GM18498 (cell line): ENCODE measurements around the gene OR10A2.
"Not testable (repeated sequence)": the region's sequence is repeated elsewhere in the genome, so short reads cannot be mapped to it uniquely, and the experiment has no call there.

Experiments
- ATAC-seq: cut with Tn5 transposase; IDR thresholded peaks from one replicate; pipeline ENCODE4 v1.9.1; 2021; ENCODE audit warnings: mild to moderate bottlenecking, moderate library complexity; ENCODE audit not compliant: unreplicated experiment

Gene OR10A2, protein sequence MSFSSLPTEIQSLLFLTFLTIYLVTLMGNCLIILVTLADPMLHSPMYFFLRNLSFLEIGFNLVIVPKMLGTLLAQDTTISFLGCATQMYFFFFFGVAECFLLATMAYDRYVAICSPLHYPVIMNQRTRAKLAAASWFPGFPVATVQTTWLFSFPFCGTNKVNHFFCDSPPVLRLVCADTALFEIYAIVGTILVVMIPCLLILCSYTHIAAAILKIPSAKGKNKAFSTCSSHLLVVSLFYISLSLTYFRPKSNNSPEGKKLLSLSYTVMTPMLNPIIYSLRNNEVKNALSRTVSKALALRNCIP

DNA sequence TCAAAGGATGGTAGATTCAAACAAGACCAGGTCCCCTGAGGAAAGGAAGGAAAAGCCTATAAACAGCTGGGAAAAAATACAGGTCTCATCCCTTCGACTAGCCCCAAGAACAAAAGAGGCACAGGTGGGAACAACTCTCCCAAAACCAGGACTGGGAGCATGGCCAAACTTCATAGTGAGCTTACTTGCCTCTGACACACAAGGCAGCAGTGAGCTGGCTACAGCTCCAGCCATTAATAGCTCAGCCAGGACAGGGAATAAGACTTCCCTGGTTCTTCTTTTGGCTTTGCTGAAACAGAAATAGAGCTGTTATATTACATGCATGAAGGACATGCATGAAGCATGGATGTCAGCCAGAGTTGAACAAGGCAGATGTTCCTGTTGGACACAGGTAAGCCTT lies at the start of gene OR10A2:
Gene OR10A2, plus strand, starts transcription at position 97 of the 400 bp plus-strand sequence. CDS start 6,698 bp downstream, outside the sequence.
- ATAC-seq = no peak

DNA sequence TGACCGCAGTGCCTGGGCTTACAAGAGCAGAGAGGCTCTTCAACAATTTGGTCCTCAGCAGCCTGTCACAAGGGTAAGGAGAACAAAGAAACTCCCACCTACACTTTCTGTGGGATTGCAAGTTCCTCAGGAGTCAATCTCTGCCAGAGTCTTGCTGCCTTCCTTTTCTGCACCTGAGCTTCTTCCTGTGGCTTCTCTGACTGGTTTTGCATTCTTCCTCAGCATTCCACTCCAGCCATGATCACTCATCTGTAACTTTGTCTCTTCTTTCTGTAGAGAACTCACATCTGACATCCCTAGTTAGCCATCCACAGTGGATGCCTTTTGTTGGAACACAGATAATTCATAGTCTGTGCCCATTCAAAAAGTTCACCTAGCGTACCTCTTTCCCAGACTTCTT lies 49.2 kb upstream of the OR10A2 start:
- ATAC-seq = no peak

DNA sequence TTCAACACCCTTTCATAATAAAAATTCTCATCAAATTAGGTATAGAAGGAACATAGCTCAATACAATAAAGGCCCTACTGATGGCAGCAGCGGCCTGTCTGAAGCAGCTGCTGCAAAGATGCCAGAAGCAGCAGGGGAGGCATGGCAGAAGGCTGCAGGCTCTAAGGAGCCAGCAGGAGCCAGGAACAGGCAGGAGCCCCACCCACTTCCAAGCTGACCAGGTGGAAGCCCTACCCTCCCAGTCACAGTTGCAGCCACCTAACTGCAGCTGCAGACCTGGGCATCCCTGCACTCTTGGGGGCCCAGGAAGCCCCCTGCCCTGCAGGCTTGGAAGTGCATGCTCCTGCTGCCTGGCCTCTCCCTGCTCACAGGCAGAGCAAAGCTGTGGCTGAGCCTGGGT lies 45.2 kb upstream of the OR10A2 start:
- ATAC-seq = no peak

DNA sequence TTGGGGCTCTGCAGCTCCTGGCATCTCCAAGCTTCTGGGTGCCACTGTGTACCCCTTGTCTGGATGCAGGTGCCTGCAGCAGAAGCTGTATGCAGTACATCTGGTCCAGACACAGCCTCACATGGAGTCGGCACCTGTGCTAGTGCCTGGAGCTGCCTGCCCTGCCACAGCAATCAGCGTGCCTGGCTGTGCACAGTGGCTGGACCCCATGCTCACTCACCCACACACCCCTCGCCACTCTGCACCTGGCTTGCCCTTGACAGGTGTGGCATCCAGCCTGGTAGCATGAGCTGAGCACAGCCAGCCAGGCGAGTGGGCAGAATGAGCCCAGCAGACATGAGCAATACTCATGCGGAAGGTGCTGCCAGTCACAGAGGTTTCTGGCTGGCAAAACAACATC lies 43.9 kb upstream of the OR10A2 start:
- no peak for ATAC-seq

DNA sequence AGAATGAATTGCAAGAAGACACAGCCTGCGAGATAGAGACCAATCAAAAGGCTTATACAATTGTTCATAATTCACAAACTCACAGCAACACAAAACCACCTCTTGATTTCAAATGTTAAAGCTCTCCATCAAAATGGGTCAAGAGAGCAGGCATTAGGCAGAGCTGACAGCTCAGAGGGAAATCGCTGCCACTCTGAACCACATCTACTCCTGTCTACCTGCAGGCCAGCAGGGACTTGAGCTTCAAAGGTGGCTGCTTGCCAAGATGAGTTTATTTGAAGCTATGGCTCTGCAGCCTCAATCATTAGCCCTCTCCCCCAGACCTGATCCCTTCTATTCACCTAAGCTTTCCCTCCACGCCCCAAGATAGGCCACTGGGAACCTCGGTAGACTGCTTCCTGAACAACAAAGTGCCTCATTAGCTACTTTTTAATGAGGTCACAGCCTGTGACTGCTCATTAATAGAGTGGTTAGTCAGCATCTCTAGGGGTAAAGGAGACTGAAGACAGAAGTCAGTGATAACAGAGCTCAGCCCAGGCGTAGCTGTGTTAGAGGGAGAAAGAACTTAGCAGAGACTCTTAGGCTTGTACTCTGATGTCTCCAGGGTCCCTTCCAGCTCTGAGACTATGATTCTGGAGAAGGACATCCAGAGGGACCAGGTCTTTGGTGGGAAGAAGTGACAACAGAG lies 38.6 kb upstream of the OR10A2 start:
- ATAC-seq = no peak

DNA sequence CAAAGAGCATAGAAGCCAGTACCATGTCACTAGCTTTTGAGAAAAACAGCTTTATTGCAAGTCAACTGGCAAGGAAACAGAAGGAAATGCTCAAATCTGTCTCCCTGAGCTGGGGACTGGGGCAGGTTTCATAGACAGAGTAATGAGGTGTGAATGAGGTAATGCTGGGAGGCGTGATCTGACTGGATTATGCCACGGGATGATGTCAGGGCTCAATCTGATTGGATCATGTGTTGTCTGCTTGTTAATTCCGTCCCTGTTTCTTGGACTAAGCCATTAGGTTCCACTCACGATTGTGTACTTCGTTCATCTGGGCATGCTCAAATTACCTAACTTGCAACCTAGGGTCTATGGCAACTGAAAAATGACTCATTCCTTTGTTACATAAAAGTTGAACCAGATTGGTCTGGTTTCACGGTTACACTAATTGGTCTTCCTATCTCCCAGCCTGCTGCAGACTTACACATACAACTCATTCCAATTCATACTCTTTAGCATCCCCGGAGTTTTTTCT lies 37.6 kb upstream of the OR10A2 start:
- ATAC-seq = no peak

DNA sequence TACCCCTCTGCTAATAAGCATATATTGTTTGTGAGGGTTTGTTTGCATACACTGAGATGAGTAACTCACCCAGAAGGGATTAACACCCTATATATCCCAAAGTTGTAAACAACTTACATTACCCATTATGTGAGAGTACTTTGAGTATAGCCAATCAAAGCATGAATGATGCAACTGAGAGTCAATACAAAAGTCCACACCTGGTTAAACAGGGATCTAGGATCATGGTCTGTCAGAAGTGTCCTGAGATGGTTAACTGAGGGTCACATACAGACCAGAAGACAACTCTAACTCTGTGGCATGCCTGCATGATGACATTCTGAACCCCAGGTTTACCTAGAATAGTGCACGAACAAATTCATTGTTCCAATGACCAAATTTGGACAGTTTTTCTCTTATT lies 34.8 kb upstream of the OR10A2 start:
- no peak for ATAC-seq

DNA sequence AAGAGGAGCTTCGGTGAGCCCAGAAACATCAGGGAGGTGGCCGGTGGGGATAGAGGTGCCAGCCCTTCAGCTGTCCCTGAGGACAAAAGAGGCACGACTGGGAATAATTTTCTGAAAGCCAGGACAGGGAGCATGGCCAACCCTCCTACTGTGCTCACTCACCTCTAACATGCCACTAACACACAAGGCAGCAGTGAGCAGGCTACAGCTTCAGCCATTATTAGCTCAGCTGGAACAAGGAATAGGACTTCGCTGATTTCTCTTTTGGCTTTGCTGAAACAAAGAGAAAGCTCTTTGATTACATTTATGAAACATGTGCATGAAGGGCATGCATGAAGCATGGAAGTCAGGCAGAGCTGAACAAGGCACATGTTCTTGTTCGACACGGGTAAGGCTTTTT lies 29.5 kb upstream of the OR10A2 start:
- no peak for ATAC-seq

DNA sequence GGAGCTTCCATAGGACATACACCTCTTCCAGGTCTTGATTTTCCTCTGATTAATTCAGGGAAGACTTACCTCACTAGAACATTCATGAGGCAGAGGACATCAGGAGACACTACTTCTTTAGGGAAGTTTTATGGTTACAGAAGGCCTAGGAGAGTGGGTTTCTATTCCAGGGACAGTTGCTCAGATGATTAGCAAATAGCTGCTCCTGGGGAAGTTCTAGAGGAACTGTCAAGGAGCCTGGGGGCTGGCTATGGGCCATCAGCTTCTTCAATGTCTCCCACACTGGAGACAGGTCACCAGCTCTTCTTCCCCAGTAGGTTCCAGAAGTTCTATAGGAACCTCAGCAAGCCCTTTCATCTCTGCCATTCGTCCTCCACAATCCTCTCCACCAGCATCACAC lies 28.8 kb upstream of the OR10A2 start:
- ATAC-seq = no peak

DNA sequence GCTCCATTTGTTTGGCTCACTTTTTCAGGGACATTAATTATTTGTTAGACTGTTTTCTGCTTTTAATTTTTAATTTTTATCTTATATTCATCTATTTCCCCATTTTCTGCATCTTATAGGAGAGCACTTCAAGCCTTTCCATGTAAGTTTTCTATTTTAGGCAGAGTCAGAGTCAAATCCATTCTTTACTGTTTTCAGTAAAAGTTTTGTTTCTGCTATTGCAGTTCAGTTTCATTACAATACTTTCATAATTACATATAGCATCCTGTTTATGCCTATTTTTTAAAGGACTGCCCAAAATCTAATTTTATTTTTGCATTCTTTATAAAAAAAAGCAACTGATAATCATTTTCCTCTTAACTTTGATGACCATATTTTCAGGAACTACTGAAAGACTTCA lies 21.2 kb upstream of the OR10A2 start:
- no peak for ATAC-seq

DNA sequence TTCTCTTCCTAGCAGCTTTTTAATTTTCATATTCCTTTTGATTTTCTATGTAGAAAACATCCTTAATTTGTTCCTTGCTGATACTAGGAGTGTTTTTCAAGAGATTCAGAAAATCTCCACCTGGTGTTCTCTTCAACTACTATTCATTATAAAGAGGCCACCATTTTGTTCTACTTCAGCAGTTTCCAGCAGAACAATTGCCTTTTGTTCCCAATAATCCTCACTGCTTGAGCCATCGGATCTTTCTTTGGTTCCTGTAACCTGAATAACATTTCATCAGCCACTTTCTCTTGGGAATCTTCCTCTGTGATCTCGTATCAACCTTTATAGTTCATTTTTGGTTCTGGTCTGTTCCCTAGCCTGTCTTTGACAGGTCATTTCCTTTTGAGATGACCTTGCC lies 19.2 kb upstream of the OR10A2 start:
- no peak for ATAC-seq

DNA sequence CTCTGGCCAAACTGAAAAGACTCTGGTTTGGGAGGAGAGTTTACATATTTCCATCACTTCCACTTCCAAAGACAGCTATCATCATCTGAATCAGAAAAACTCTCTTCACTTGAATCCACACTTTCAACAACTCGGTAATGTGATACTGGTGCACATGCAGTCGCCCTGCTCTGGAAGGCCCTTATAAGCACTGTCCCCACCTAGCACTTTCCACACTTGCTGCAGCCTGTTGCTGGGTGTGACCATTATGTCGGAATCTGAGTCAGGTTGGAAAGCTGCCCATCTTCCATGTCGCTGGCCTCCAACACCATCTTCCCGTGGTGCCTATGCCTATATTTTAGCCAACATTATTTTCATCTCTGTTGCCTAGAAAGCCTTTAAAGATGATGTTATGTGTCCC lies 18.5 kb upstream of the OR10A2 start:
- no peak for ATAC-seq

DNA sequence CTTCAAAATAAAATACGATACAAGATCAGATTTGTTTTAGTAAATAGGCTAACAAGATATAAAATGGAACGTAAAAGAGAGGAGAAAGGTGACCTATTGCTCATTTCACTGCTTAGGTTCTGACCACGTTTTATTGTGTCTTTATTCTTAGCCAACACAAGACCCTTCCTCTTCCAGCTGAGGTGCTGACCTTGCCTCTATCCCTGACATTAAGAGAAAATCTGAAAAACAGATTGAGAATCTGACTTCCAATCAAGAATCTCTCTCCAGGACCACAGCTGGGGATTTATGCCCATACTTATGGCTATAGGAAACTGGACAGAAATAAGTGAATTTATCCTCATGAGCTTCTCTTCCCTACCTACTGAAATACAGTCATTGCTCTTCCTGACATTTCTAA lies 17.5 kb upstream of the OR10A2 start, which contains the start of gene OR10A5:
Gene OR10A5, plus strand, starts transcription at position 301 of the 400 bp plus-strand sequence. Its CDS starts 0 bp downstream, at position 301.
- no peak for ATAC-seq

DNA sequence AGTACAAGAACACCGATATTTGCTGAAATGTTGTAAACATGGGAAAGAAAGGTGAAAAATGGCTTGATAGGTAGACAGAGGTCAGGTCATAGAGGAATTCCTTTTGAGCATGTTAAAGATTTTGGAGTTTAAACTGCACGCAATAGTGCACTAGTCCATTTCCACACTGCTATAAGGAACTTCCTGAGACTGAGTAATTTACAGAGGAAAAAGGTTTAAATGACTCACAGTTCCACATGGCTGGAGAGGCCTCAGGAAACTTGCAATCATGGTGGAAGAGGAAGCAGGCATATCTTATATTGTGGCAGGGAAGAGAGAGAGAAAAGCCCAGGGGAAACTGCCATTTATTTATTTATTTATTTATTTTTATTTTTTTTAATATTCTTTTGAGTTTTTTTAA lies 12.3 kb upstream of the OR10A2 start:
- no peak for ATAC-seq

DNA sequence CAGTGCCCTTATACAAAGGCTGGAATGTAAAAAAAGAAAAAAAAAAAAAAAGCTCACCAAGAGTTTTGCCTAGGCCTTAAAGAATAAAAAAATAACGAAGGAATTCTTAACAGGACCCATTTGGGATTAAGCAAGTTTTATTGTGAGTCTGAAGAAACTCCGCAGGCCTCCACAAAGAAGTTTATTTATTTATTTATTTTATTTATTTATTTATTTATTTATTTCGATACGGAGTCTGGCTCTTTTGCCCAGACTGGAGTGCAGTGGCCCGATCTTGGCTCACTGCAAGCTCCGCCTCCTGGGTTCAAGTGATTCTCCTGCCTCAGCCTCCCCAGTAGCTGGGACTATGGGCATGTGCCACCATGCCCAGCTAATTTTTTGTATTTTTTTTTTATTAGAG lies 8.1 kb upstream of the OR10A2 start:
- ATAC-seq = not testable (repeated sequence)

DNA sequence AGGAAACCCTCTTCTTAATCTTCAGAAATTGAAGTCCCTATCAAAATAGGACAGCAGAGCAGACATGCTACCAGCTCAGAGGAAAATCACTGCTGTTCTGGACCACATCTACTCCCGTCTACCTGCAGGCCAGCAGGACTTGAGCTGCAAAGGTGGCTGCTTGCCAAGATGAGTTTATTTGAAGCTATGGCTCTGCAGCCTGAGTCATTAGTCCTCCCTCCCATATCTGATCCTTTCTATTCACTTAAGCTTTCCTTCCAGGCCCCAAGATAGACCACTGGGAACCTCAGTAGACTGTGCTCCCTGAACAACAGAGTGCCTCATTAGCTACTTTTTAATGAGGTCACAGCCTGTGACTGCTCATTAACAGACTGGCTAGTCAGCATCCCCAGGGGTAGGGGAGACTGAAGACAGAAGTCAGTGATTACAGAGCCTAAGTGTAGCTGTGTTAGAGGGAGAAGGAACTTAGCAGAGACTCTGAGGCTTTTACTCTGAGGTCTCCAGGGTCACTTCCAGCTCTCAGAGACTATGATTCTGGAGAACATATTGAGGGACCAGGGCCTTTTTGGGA lies 6.8 kb upstream of the OR10A2 start:
- no peak for ATAC-seq

DNA sequence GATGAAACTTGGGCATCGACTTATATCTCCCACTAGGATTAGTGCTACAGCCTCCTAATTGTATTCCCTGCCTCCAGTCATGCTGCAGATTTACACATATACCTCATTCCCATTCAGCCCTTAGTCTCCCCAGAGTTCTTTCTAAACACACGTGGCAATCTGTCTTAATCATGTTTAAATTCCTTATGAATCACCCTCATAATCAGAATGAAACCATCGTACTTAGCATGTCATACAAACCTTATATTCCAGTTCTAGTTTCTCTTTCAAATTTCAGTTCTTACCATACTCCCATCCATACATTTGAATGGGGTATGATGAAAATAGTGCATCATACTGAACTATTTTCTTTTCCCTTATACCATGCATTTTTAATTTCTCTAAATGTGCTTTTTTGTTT lies 6.0 kb upstream of the OR10A2 start:
- no peak for ATAC-seq

DNA sequence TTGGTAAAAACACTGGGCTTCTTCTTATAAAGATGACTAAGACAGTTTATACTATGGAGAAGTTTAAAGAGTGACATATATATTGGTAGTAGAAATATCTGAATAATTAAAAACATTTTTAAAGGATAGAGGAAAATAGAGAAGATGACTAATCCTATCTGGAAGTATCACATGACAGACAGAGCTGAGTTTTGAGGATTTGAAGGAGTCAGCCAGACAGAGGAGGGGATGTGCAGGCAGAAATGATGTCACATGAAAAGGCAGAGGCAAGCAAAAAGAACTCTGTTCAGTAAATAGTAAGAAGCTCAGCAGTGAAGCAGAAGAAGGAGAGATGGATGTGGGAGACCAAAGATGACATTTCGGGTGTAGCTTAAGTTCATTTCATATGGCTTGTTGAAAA lies 1.6 kb downstream of the OR10A2 start:
- no peak for ATAC-seq

DNA sequence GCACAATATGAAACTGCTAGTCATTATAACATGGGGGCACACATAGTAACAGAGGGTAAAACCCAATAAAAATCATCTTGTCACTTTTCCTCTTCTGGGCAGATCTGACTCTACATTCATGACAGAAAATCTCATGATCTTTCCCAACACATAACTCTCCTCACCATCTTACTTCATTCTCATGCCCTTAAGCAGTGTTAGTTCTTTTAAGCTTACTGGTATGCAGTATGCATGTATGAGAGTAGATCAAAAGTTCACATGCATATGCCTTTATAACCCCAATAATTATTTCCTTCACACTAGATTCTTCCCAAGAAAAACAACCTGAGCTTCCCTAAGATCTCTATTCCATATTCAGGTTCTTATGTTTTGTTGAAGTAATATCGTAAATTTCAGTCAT lies 8.4 kb downstream of the OR10A2 start:
- ATAC-seq = no peak

DNA sequence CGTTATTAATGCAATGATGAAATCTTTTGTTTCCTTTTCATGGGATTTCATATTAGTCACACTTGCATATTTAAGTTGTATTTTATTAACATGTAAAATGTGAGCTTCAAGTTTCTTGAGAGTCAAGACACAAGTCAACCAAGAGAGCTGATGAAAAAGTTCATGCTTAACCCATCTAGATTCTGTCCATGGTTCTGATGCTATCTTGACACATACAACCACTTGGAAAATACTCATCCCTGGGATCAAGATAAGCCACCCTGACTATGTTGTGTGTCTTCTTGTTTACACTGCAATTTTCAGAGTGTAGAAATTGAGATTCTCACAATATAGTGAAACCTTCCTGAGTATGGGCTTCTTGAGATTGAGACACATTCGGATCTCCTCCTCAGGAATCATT lies 12.9 kb downstream of the OR10A2 start:
- no peak for ATAC-seq

DNA sequence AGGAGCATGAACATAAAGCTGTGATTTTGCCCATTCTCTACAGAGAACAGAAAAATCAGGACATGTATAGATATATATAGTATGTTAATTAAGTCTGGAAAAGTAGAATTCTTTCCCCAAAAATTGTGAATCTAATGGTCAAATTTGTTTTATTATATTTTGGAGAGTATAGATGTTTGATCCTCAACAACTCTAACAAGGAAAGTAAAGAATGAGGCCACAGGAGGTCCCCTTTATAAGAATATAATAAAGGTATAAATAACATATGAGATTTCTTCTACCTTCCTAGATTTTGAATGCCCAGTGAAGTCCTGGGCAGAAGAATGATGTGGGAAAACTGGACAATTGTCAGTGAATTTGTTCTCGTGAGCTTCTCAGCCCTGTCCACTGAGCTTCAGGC lies 13.5 kb downstream of the OR10A2 start, which contains the start of gene OR10A4:
Gene OR10A4, plus strand, starts transcription at position 301 of the 400 bp plus-strand sequence. Its CDS starts 23 bp downstream, at position 324.
- ATAC-seq = no peak

DNA sequence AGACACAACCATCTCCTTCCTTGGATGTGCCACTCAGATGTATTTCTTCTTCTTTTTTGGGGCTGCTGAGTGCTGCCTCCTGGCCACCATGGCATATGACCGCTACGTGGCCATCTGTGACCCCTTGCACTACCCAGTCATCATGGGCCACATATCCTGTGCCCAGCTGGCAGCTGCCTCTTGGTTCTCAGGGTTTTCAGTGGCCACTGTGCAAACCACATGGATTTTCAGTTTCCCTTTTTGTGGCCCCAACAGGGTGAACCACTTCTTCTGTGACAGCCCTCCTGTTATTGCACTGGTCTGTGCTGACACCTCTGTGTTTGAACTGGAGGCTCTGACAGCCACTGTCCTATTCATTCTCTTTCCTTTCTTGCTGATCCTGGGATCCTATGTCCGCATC lies 14.1 kb downstream of the OR10A2 start:
- no peak for ATAC-seq
